ENCODE data around the gene P2RX3. TPM values are rescaled to one million over a fixed set of nuclear protein-coding genes. Genes with fewer than 3 reads are reported as not detected.

P2RX3 gene
- total and polyA plus RNA-seq, 2 of the 8 experiments (the other 6 are each of a cell fraction or from before 2014, with no cell fraction given) = 0.45 to 0.47 TPM

DNA sequence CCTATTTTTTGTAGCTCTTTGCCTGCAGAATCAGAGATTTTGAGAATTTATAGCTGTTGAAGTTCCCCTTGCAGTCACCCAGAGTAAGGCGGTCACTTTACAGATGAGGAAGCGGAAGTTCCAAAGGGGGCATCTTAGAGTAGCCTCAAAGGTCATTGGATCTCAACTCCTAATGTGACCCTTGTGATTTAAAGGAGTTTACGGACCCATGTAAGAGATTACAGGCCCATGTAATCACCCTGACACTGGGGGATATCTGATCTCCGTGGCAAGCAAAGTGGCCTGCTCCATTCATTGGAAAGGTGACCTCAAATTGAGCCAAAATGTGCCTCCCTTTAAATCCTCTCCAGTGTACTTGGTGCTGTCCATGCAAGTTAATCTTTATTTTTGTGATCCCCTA lies 15.7 kb downstream of the P2RX3 start:
- Histone ChIP-seq H3K27me3 (replicated peaks in 1 of 4; ENCODE audit: control insufficient read depth in 3 of 4, extremely low read depth in 1 of 4, insufficient read depth in 3 of 4, low read length in 3 of 4) (no peaks in the 10 kb centered on the region; a peak in 1 of 7 replicates), H2BK120ac (replicated peaks; ENCODE audit: low read depth, low read length) (no peak overlapping the region), H3K18ac (ENCODE audit: extremely low read depth, low read length) (no peak overlapping the region), H3K14ac (ENCODE audit: insufficient read length) (no peak overlapping the region), H3K23ac (ENCODE audit: insufficient read length) (no peak overlapping the region), H3K9me3 (ENCODE audit: insufficient read depth in 2 of 2, low read depth in 1 of 2, low read length in 1 of 2) (no peaks in the 10 kb centered on the region), H2BK15ac (ENCODE audit: low read length) (no peak overlapping the region), H4K8ac (ENCODE audit: extremely low read depth, insufficient read depth, low read length) (no peak overlapping the region), H3K4ac (replicated peaks; ENCODE audit: insufficient read length, low read depth, low read length) (no peak overlapping the region), H3K27ac (ENCODE audit: low read depth, low read length) (no peak overlapping the region), H3K4me2 (ENCODE audit: insufficient read depth in 1 of 2, low read depth in 2 of 2, low read length in 2 of 2) (no peak overlapping the region), H3K9ac (replicated peaks in 1 of 4; ENCODE audit: extremely low read depth in 1 of 4, low read depth in 3 of 4, low read length in 3 of 4) (no peak overlapping the region), H4K91ac (replicated peaks; ENCODE audit: insufficient read length, low read length) (no peak overlapping the region), H3K79me2 (ENCODE audit: control insufficient read depth in 1 of 2, insufficient read depth in 2 of 2, low read length in 2 of 2) (no peaks in the 10 kb centered on the region), H3K79me1 (ENCODE audit: low read depth, low read length) (no peaks in the 10 kb centered on the region), H2BK20ac (ENCODE audit: low read length) (no peak overlapping the region), H3K36me3 (ENCODE audit: control insufficient read depth in 2 of 4, insufficient read depth in 4 of 4, low read length in 3 of 4) (no peaks in the 10 kb centered on the region), H4K5ac (ENCODE audit: insufficient read length, low read depth, low read length) (no peak overlapping the region), H2BK12ac (ENCODE audit: low read depth, low read length) (no peak overlapping the region), H4K20me1 (replicated peaks in 1 of 2; ENCODE audit: control insufficient read depth in 1 of 2, insufficient read depth in 2 of 2, low read length in 2 of 2) (no peaks in the 10 kb centered on the region), H2BK5ac (ENCODE audit: low read depth, low read length) (no peak overlapping the region), H3K23me2 (ENCODE audit: low read depth, low read length) (peaks cover 3% of the 10 kb centered on the region), H3K4me1 (replicated peaks in 1 of 4; ENCODE audit: control insufficient read depth in 3 of 4, insufficient read depth in 4 of 4, low read length in 3 of 4) (peaks cover 1 to 4% (median 4%) of the 10 kb centered on the region in 4 experiments; a peak in 5 of 7 replicates), H2AK5ac (ENCODE audit: low read depth, low read length) (no peak overlapping the region), H3K4me3 (ENCODE audit: extremely low read depth in 1 of 4, insufficient read depth in 2 of 4, low read depth in 3 of 4, low read length in 4 of 4) (no peak overlapping the region), H2AFZ (ENCODE audit: low read length) (no peak overlapping the region), H3K56ac (replicated peaks; ENCODE audit: insufficient read length, low read depth, low read length) (no peak overlapping the region)
- POLR2A ChIA-PET (ENCODE audit: partially characterized antibody) = interaction anchor here (1.1 to 1.9 kb wide), 2 partner anchors 11 to 22 kb away, joined by 5 read pairs; no protein-coding TSS in a partner anchor
- DNase-seq (ENCODE audit: low read depth in 1 of 2, low spot score in 2 of 2) = no peak
- no peak for FAIRE-seq
- CTCF ChIA-PET (ENCODE audit: partially characterized antibody) = interaction anchor here (0.7 to 2.2 kb wide), 9 partner anchors 9 to 190 kb away, joined by 3 to 8 read pairs (median 3); no protein-coding TSS in a partner anchor
- 84% methylated on average over 4 of the region's 4 CpGs; no CpG with 5 or more reads in 1 of the 2 experiments for WGBS, 2 experiments (ENCODE audit: extremely low coverage in 1 of 2, insufficient coverage in 1 of 2, insufficient read length in 1 of 2, insufficient replicate concordance in 2 of 2, low coverage in 1 of 2, low lambda C conversion rate in 2 of 2, missing lambda C conversion rate in 1 of 2)
- no peak for TF ChIP-seq SP1 (IDR thresholded peaks at IDR 0.05; ENCODE audit: low read depth, low read length)
- TF ChIP-seq YY1 (IDR thresholded peaks at IDR 0.05; ENCODE audit: low read depth, low read length) = no peak
- TF ChIP-seq CHD2 (IDR thresholded peaks at IDR 0.05; ENCODE audit: low read length) = no peak
- no peak for TF ChIP-seq HDAC6 (IDR thresholded peaks at IDR 0.05; ENCODE audit: low read depth, low read length)
- TF ChIP-seq, protein P1, sequence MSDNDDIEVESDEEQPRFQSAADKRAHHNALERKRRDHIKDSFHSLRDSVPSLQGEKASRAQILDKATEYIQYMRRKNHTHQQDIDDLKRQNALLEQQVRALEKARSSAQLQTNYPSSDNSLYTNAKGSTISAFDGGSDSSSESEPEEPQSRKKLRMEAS (IDR thresholded peaks at IDR 0.05) = no peak
- TF ChIP-seq SP2 (IDR thresholded peaks at IDR 0.05; ENCODE audit: low read length) = no peak
- no peak for TF ChIP-seq SIRT6 (IDR thresholded peaks at IDR 0.05; ENCODE audit: low read length)
- TF ChIP-seq, protein P2, sequence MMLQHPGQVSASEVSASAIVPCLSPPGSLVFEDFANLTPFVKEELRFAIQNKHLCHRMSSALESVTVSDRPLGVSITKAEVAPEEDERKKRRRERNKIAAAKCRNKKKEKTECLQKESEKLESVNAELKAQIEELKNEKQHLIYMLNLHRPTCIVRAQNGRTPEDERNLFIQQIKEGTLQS (IDR thresholded peaks at IDR 0.05; ENCODE audit: insufficient read depth, low read depth, low read length) = no peak
- no peak for TF ChIP-seq EZH2 (IDR thresholded peaks at IDR 0.05; ENCODE audit: low read depth, low read length, severe bottlenecking)
- no peak for TF ChIP-seq TCF12 (IDR thresholded peaks at IDR 0.05; ENCODE audit: low read depth, low read length)
- TF ChIP-seq RXRA (IDR thresholded peaks at IDR 0.05; ENCODE audit: insufficient read depth, low read depth, low read length) = no peak
- TF ChIP-seq NANOG (IDR thresholded peaks at IDR 0.05; ENCODE audit: insufficient read depth, low read depth, low read length, poor library complexity, severe bottlenecking) = no peak
- no peak for TF ChIP-seq SRF (IDR thresholded peaks at IDR 0.05; ENCODE audit: low read depth, low read length)
- TF ChIP-seq RBBP5 (IDR thresholded peaks at IDR 0.05; ENCODE audit: borderline replicate concordance, low read depth, low read length) = no peak
- TF ChIP-seq BCL11A (IDR thresholded peaks at IDR 0.05; ENCODE audit: low read depth in 2 of 2, low read length in 2 of 2) = no peak

Data from H1 (cell line).